Right lobe of liver (tissue), 6 donors: ENCODE results near the gene FAM78A. TPM values are rescaled to one million over a fixed set of nuclear protein-coding genes. Genes with fewer than 3 reads are reported as not detected.

Experiments
- ATAC-seq, 4 donors: fragments of 200-7000 bp; cut with Tn5 transposase; one replicate each; pipeline ENCODE4 v1.9.1; 2020; ENCODE audit warnings: mild to moderate bottlenecking in 4 of 4, moderate library complexity in 4 of 4
- DNase-seq, 3 donors: peaks; one replicate each; pipeline ENCODE4 v3.0.0-alpha.2; 2020
- H3K27ac ChIP-seq, 3 donors: fragments of 200-600 bp; one replicate each; pipeline ENCODE4 v1.8.0; 2022
- H3K27me3 ChIP-seq, 2 donors: fragments of 200-600 bp; one replicate each; pipeline ENCODE4 v1.8.0; 2022
- H3K36me3 ChIP-seq, 4 donors: fragments of 200-600 bp; sonication (generic) in 1 of 4; one replicate each; pipeline versions ENCODE4 v1.5.1 to v1.8.0; 2017 to 2022; ENCODE audit warnings: control low read depth in 1 of 4
- H3K4me1 ChIP-seq, 4 donors: fragments of 200-600 bp; sonication (generic) in 1 of 4; one replicate each; pipeline versions ENCODE4 v1.5.1 to v1.8.0; 2017 to 2022; ENCODE audit warnings: control low read depth in 1 of 4
- H3K4me3 ChIP-seq, 3 donors: fragments of 200-600 bp; one replicate each; pipeline ENCODE4 v1.8.0; 2022
- H3K9me3 ChIP-seq, 4 donors: fragments of 200-600 bp; sonication (generic) in 1 of 4; one replicate each; pipeline versions ENCODE4 v1.5.1 to v1.8.0; 2017 to 2022; ENCODE audit warnings: control low read depth in 1 of 4
- POLR2A ChIP-seq: fragments of 450-650 bp; IDR thresholded peaks from one replicate; pipeline ENCODE4 v1.6.1; 2017; ENCODE audit warnings: antibody characterized with exemption, mild to moderate bottlenecking
- WGBS: methylation state at CpG from one replicate; pipeline ENCODE4 v1.1.6; 2018; ENCODE audit warnings: low coverage, low lambda C conversion rate; ENCODE audit not compliant: insufficient coverage; ENCODE audit errors: missing lambda C conversion rate; 5-methylcytosine and 5-hydroxymethylcytosine counted together
- intact Hi-C, 2 donors: fragments of 100-400 bp; cut with DNase I; formaldehyde crosslinking; loops; one replicate each; pipeline versions ENCODE4 v1.11.2 to v1.14.1; 2022
- long read RNA-seq: library from polyadenylated mRNA; unstranded; transcript quantifications from one replicate; pipeline ENCODE4 v2.0.0, GENCODE V29; 2019
- total RNA-seq, 6 experiments: library from RNA; depleted of rRNA in 2 of 6; stranded (reverse); fragments of >200 nt in 2 of 6; fragmentation: NEBNext Ultra II Directional in 3 of 6; extraction: Animal tissue kit (Norgen Biotek cat#: 25700) in 3 of 6; gene quantifications; one replicate each; pipeline versions ENCODE4 v1.1.0 to v1.2.4, GENCODE V29; 2016 to 2023
- TF ChIP-seq, protein P1 (sequence below), 4 donors: fragments of 200-600 bp in 3 of 4; fragments of 450-650 bp in 1 of 4; IDR thresholded peaks; one replicate each; pipeline versions ENCODE4 v1.5.1 to v1.8.0; 2016 to 2022; ENCODE audit warnings: antibody characterized with exemption in 4 of 4, mild to moderate bottlenecking in 2 of 4
- donor health status: DM: no; HTN: yes; CAD: no.
- donor health status: DM: no; HTN: no; CAD: no.
- donor health status: DM: no; HTN: no; CAD: no.
- donor health status: DM: no; HTN: yes; CAD: no.
- donor health status: DM: no; HTN: yes; CAD: no.

The FAM78A gene, protein sequence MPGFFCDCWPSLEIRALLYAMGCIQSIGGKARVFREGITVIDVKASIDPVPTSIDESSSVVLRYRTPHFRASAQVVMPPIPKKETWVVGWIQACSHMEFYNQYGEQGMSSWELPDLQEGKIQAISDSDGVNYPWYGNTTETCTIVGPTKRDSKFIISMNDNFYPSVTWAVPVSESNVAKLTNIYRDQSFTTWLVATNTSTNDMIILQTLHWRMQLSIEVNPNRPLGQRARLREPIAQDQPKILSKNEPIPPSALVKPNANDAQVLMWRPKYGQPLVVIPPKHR
- total RNA-seq, result 1 to 10 TPM in 4 of 6 experiments, under 1 TPM in 2; 0.92 to 2.4 (median 1.6) TPM
- long read RNA-seq, result 0 reads

DNA sequence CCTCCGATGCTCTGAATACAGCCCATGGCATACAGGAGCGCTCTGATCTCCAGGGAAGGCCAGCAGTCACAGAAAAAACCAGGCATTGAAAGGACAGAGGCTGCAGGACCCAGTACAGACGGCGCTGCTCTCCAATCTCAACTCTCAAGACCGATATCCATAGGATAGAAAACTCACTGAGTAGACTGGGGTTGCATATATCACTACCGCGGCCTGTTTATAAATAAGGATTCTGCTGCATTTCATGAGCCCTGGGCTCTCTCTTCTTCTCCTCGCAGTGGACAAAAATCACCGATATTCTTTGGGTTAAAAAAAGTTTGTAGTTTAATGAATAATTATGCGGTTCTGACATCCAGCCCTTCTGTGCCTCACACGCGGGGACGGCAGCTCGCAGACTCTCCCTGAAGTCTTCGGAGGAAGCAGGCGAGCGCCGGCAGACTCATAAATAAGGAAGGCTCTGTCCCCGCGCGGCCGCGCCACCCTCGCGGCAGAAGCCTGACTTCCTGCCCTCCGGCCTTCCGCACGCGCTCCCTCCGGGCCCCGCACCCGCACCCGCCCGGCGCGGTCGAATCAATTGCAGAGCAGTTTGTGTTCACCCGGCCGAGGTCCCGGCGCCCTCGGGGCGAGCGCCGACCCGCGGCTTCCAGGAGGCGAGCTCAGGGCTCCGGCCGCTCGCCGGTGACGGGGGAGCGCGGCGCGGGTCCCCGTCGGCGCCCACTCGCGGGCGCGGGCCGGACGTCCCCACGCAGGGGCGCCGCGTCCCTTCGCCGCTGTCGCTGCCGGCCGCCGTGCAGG lies at the start of gene FAM78A:
Gene FAM78A (minus strand): TSS at position 417 of the 795 bp plus-strand sequence. CDS start 331 bp downstream, at position 86.
- Histone ChIP-seq H3K36me3 (no peaks in the 10 kb centered on the region), H3K9me3 (no peaks in the 10 kb centered on the region), H3K27me3 (no peaks in the 10 kb centered on the region), H3K27ac (peak within 1 kb of the TSS; percentile 27 to 87 (median 74)), H3K4me3 (peak within 1 kb of the TSS; percentile 51 to 64 (median 52)), H3K4me1 (no peaks in the 10 kb centered on the region)
- 8% methylated on average over 35 of the region's 76 CpGs for WGBS
- DNase-seq, result peak in 2 of 3 donors; percentile 76 to 82
- no peak for TF ChIP-seq POLR2A
- TF ChIP-seq, protein P1, sequence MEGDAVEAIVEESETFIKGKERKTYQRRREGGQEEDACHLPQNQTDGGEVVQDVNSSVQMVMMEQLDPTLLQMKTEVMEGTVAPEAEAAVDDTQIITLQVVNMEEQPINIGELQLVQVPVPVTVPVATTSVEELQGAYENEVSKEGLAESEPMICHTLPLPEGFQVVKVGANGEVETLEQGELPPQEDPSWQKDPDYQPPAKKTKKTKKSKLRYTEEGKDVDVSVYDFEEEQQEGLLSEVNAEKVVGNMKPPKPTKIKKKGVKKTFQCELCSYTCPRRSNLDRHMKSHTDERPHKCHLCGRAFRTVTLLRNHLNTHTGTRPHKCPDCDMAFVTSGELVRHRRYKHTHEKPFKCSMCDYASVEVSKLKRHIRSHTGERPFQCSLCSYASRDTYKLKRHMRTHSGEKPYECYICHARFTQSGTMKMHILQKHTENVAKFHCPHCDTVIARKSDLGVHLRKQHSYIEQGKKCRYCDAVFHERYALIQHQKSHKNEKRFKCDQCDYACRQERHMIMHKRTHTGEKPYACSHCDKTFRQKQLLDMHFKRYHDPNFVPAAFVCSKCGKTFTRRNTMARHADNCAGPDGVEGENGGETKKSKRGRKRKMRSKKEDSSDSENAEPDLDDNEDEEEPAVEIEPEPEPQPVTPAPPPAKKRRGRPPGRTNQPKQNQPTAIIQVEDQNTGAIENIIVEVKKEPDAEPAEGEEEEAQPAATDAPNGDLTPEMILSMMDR (IDR thresholded peaks at IDR 0.05), result no peak
- intact Hi-C loops, result no loop called here
- ATAC-seq, result peak; percentile 9 to 22 (median 16)

DNA sequence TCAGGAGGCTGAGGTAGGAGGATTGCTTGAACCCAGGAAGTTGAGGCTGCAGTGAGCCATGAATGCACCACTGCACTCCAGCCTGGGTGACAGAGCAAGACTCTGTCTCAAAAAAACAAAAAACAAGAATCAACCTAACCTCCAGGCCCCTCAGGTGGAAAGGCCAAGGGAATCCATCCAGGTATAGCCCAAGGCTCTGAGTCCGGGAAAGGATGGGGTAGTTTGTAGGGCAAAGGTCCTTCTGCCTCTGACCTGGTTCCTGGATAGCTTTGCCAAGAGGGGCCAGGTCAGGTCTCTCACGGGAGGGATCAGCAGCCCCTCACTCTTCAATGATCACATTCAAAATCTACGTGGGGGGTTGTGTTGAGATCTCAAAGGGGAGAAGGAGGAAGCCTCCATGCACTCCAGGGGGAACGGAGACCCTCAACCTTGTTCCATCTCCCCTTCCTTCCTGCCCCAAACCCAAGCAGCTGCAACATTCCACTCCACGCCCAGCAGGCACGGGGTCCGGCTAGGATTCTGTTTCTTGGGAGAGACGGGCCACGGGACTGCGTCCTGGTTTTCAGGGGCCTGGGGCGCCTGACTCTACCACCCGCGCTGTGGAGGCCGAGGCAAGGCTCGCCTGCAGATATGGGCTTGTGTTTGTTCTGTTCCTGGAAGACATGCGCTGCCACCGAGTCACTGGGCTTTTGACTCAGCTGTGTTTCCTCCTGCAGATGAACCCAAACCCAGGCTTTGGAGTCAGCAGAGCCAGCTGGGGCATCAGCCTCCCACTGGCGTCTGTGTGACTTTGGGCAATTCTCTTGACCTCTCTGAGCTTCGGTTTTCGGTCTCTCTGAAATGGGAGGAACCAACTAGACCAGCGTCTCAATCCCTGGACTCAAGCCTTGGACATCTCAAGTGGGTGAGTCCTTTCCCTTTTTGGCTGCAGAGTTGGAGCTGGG lies 48.7 kb upstream of the FAM78A start:
- 68% methylated on average over 7 of the region's 21 CpGs for WGBS
- TF ChIP-seq, protein P1 (IDR thresholded peaks at IDR 0.05), result no peak
- no peak for TF ChIP-seq POLR2A
- DNase-seq (peak in 1 of 3 donors; percentile 25), ATAC-seq (no peak)
- intact Hi-C loops, result no loop called here
- Histone ChIP-seq H3K9me3 (no peaks in the 10 kb centered on the region), H3K27me3 (no peaks in the 10 kb centered on the region), H3K4me1 (no peaks in the 10 kb centered on the region), H3K4me3 (no peak overlapping the region), H3K27ac (no peak overlapping the region), H3K36me3 (no peaks in the 10 kb centered on the region)

DNA sequence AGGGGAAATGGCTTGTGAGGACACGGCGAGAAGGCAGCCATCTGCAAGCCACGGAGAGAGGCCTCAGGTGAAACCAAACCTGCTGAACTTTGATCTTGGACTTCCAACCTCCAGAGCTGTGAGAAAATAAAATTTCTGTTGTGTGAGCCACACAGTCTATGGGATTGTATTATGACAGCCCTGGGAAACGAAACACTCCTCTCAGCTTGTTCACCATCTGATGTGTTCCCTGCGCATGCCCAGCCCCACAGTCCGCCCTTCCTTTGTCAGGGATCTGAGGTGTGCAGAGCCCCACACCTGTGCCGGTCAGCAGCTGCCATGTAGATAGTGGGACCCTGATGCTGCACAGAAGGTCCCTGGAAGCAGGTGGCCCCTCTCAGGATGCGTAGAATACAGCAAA lies 47.3 kb upstream of the FAM78A start:
- ATAC-seq (no peak), DNase-seq (peak in 1 of 3 donors; percentile 29)
- Histone ChIP-seq H3K4me3 (no peak overlapping the region), H3K27me3 (no peaks in the 10 kb centered on the region), H3K4me1 (no peaks in the 10 kb centered on the region), H3K27ac (no peak overlapping the region), H3K36me3 (no peaks in the 10 kb centered on the region), H3K9me3 (no peaks in the 10 kb centered on the region)
- TF ChIP-seq, protein P1 (IDR thresholded peaks at IDR 0.05), result no peak
- TF ChIP-seq POLR2A, result no peak
- intact Hi-C loops, result no loop called here
- 79% methylated on average over 5 of the region's 8 CpGs for WGBS

DNA sequence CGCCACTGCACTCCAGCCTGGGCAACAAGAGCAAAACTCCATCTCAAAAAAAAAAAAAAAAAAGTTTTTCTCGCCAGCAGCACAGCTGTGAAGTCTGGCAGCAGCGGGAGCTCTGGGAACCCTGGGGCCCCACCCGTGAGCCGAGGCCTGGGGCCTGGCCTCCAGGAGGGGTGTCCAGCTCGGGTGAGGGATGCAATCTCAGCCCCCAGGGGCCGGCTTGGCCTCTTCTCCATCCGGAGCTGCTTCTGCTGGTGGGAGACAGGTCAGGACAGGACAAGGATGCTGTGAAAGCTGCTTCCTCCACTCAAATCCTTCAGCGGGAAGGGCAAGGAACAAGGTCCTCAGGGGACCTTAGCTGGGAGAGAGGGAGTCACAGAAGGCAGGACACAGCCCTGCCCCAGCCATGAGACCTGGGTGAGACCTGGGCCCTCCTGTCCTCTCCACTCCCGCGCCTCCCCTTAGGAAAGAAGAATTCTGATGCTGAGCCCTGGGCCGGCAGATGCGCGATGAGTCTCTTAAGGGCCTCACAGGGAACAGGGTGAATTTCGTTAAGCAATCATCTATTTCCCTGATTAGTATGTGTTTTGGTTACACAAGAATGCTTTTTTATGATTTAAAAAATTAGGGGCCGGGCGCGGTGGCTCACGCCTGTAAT lies 43.8 kb upstream of the FAM78A start:
- intact Hi-C loops, result no loop called here
- 72% methylated on average over 10 of the region's 19 CpGs for WGBS
- Histone ChIP-seq H3K27me3 (no peaks in the 10 kb centered on the region), H3K9me3 (no peaks in the 10 kb centered on the region), H3K4me3 (no peak overlapping the region), H3K36me3 (no peaks in the 10 kb centered on the region), H3K4me1 (no peaks in the 10 kb centered on the region), H3K27ac (no peak overlapping the region)
- no peak for TF ChIP-seq POLR2A
- TF ChIP-seq, protein P1 (IDR thresholded peaks at IDR 0.05), result no peak
- ATAC-seq (no peak), DNase-seq (peak in 1 of 3 donors; percentile 16)
